DND-41 (cell line): ENCODE data around the gene CPNE4.

Experiments used
- CTCF ChIP-seq: IDR thresholded peaks from 2 replicates; pipeline ENCODE4 v1.5.1; 2012; ENCODE audit warnings: borderline replicate concordance, low read length, moderate library complexity, mild to moderate bottlenecking; ENCODE audit not compliant: poor library complexity, severe bottlenecking; ENCODE audit errors: extremely low read depth
- EZH2 ChIP-seq: IDR thresholded peaks from 3 replicates; pipeline ENCODE4 v1.6.1; 2012; ENCODE audit warnings: borderline replicate concordance, low read depth, mild to moderate bottlenecking, moderate library complexity, low read length, inconsistent platforms; ENCODE audit not compliant: severe bottlenecking

DNA sequence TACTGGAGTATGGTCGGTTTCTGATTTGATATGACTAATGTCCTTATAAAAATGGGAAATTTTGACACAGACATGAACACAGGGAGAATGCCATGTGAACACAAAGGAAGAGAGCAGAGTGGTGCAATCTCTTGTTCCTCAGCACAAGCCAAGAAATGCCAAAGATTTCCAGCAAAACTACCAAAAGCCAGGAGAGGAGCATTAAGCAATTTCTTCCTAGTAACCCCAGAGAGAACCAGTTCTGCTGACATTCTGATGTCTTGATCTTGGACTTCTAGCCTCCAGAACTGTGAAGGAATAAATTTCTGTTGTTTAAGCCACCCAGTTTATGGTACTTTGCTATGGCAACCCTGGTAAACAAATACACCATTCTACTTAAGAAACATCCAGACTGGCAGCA is 304.2 kb downstream of the CPNE4 start:
- TF ChIP-seq CTCF (no peak), EZH2 (no peak)
